ENCODE data around the gene PPFIBP1.

The PPFIBP1 gene

GRCh38 chr12:27505109-27505508, 18.9 kb upstream of the PPFIBP1 start:
- H3K9me3 Mint-ChIP-seq: no peaks in the 10 kb centered on the region
- no peaks in the 10 kb centered on the region for H3K36me3 Mint-ChIP-seq
- no peak overlapping the region for H3K4me3 Mint-ChIP-seq
- ATAC-seq (no peak), DNase-seq (ENCODE audit: low spot score in 2 of 2) (no peak)
- no peak overlapping the region for H3K27ac Mint-ChIP-seq
- no peaks in the 10 kb centered on the region for H3K4me1 Mint-ChIP-seq

GRCh38 chr12:27505761-27506160, 18.2 kb upstream of the PPFIBP1 start:
- no peak overlapping the region for H3K4me3 Mint-ChIP-seq
- no peaks in the 10 kb centered on the region for H3K36me3 Mint-ChIP-seq
- ATAC-seq (no peak), DNase-seq (ENCODE audit: low spot score in 2 of 2) (no peak)
- no peaks in the 10 kb centered on the region for H3K9me3 Mint-ChIP-seq
- no peak overlapping the region for H3K27ac Mint-ChIP-seq
- H3K4me1 Mint-ChIP-seq: no peaks in the 10 kb centered on the region

GRCh38 chr12:27506645-27507189, 17.3 kb upstream of the PPFIBP1 start:
- Mint-ChIP-seq H3K36me3 (no peaks in the 10 kb centered on the region), H3K4me1 (no peaks in the 10 kb centered on the region), H3K4me3 (no peak overlapping the region), H3K27ac (no peak overlapping the region), H3K9me3 (no peaks in the 10 kb centered on the region)
- no peak for DNase-seq (ENCODE audit: low spot score in 2 of 2)
- no peak for ATAC-seq

- ATAC-seq (no peak), DNase-seq (ENCODE audit: low spot score in 2 of 2) (no peak)
- Mint-ChIP-seq H3K4me1 (no peaks in the 10 kb centered on the region), H3K36me3 (no peaks in the 10 kb centered on the region), H3K9me3 (no peaks in the 10 kb centered on the region), H3K27ac (no peak overlapping the region), H3K4me3 (no peak overlapping the region)
Observed at GRCh38 chr12:27508736-27509431, 15.1 kb upstream of the PPFIBP1 start.

GRCh38 chr12:27511031-27511722, 12.8 kb upstream of the PPFIBP1 start:
- DNase-seq (ENCODE audit: low spot score in 2 of 2) (no peak), ATAC-seq (no peak)
- H3K9me3 Mint-ChIP-seq: no peaks in the 10 kb centered on the region
- H3K4me3 Mint-ChIP-seq: no peak overlapping the region
- H3K4me1 Mint-ChIP-seq: no peaks in the 10 kb centered on the region
- no peaks in the 10 kb centered on the region for H3K36me3 Mint-ChIP-seq
- H3K27ac Mint-ChIP-seq: no peak overlapping the region

GRCh38 chr12:27511723-27512045, 12.3 kb upstream of the PPFIBP1 start:
- Mint-ChIP-seq H3K9me3 (no peaks in the 10 kb centered on the region), H3K36me3 (no peaks in the 10 kb centered on the region), H3K4me3 (no peak overlapping the region), H3K4me1 (no peaks in the 10 kb centered on the region), H3K27ac (no peak overlapping the region)
- ATAC-seq (no peak), DNase-seq (ENCODE audit: low spot score in 2 of 2) (no peak)

GRCh38 chr12:27513155-27513824, 10.7 kb upstream of the PPFIBP1 start:
- ATAC-seq (no peak), DNase-seq (ENCODE audit: low spot score in 2 of 2) (no peak)
- no peak overlapping the region for H3K27ac Mint-ChIP-seq
- H3K4me1 Mint-ChIP-seq: no peaks in the 10 kb centered on the region
- no peak overlapping the region for H3K4me3 Mint-ChIP-seq
- no peaks in the 10 kb centered on the region for H3K9me3 Mint-ChIP-seq
- no peaks in the 10 kb centered on the region for H3K36me3 Mint-ChIP-seq

GRCh38 chr12:27515671-27516070, 8.3 kb upstream of the PPFIBP1 start:
- Mint-ChIP-seq H3K27ac (no peak overlapping the region), H3K4me1 (no peaks in the 10 kb centered on the region), H3K36me3 (no peaks in the 10 kb centered on the region), H3K9me3 (no peaks in the 10 kb centered on the region), H3K4me3 (no peak overlapping the region)
- DNase-seq (ENCODE audit: low spot score in 2 of 2) (no peak), ATAC-seq (no peak)

- H3K4me3 Mint-ChIP-seq: no peak overlapping the region
- DNase-seq (ENCODE audit: low spot score in 2 of 2): no peak
- no peaks in the 10 kb centered on the region for H3K4me1 Mint-ChIP-seq
- ATAC-seq: no peak
- no peaks in the 10 kb centered on the region for H3K36me3 Mint-ChIP-seq
- no peak overlapping the region for H3K27ac Mint-ChIP-seq
- H3K9me3 Mint-ChIP-seq: no peaks in the 10 kb centered on the region
Observed at GRCh38 chr12:27516625-27517024, 7.4 kb upstream of the PPFIBP1 start.

- H3K27ac Mint-ChIP-seq: no peak overlapping the region
- no peak for DNase-seq (ENCODE audit: low spot score in 2 of 2)
- no peaks in the 10 kb centered on the region for H3K36me3 Mint-ChIP-seq
- H3K4me1 Mint-ChIP-seq: no peaks in the 10 kb centered on the region
- ATAC-seq: no peak
- H3K4me3 Mint-ChIP-seq: no peak overlapping the region
- no peaks in the 10 kb centered on the region for H3K9me3 Mint-ChIP-seq
Observed at GRCh38 chr12:27517546-27517945, 6.5 kb upstream of the PPFIBP1 start.

GRCh38 chr12:27517961-27518665, 5.9 kb upstream of the PPFIBP1 start:
- Mint-ChIP-seq H3K9me3 (no peaks in the 10 kb centered on the region), H3K4me3 (no peak overlapping the region), H3K27ac (no peak overlapping the region), H3K4me1 (peaks cover under 1% of the 10 kb centered on the region), H3K36me3 (no peaks in the 10 kb centered on the region)
- DNase-seq (ENCODE audit: low spot score in 2 of 2): no peak
- ATAC-seq: no peak

- Mint-ChIP-seq H3K27ac (no peak overlapping the region), H3K4me3 (no peak overlapping the region), H3K36me3 (no peaks in the 10 kb centered on the region), H3K9me3 (no peaks in the 10 kb centered on the region), H3K4me1 (peaks cover 19% of the 10 kb centered on the region)
- ATAC-seq: no peak
- no peak for DNase-seq (ENCODE audit: low spot score in 2 of 2)
Observed at GRCh38 chr12:27521066-27521465, 2.9 kb upstream of the PPFIBP1 start.

- no peaks in the 10 kb centered on the region for H3K9me3 Mint-ChIP-seq
- H3K27ac Mint-ChIP-seq: no peak overlapping the region
- DNase-seq (ENCODE audit: low spot score in 2 of 2) (no peak), ATAC-seq (no peak)
- no peak overlapping the region for H3K4me3 Mint-ChIP-seq
- no peaks in the 10 kb centered on the region for H3K36me3 Mint-ChIP-seq
- peaks cover 19% of the 10 kb centered on the region for H3K4me1 Mint-ChIP-seq
Observed at GRCh38 chr12:27521981-27522380, 2.0 kb upstream of the PPFIBP1 start.

- Mint-ChIP-seq H3K4me3 (peak overlapping the region; percentile 91), H3K36me3 (no peaks in the 10 kb centered on the region), H3K9me3 (no peaks in the 10 kb centered on the region), H3K4me1 (peaks cover 19% of the 10 kb centered on the region), H3K27ac (peak overlapping the region; percentile 89)
- DNase-seq (ENCODE audit: low spot score in 2 of 2): no peak
- peak; percentile 1 for ATAC-seq
Observed at GRCh38 chr12:27523305-27523641, 733 bp upstream of the PPFIBP1 start.

GRCh38 chr12:27524494-27524835, 459 bp downstream of the PPFIBP1 start:
- no peak for DNase-seq (ENCODE audit: low spot score in 2 of 2)
- no peak overlapping the region for H3K27ac Mint-ChIP-seq
- peaks cover 19% of the 10 kb centered on the region for H3K4me1 Mint-ChIP-seq
- H3K4me3 Mint-ChIP-seq: peak overlapping the region; percentile 91
- no peaks in the 10 kb centered on the region for H3K36me3 Mint-ChIP-seq
- ATAC-seq: no peak
- no peaks in the 10 kb centered on the region for H3K9me3 Mint-ChIP-seq
